Activated naive CD4-positive, alpha-beta T cell treated with anti-CD3 and anti-CD28 coated beads for 36 hours (primary cell): Measurements from ENCODE around the gene VSTM2L. TPM values are rescaled to one million over a fixed set of nuclear protein-coding genes. Genes with fewer than 3 reads are reported as not detected.

Source experiments
- CTCF ChIA-PET: fragments of 350-600 bp; sonication (Branson Sonifier 250); formaldehyde crosslinking; loops from one replicate; lab custom pipeline; 2021; ENCODE audit warnings: antibody characterized with exemption; lab: Charles Lee
- DNase-seq: peaks from one replicate; pipeline ENCODE4 v3.0.0-alpha.2; 2020
- H3K27ac Mint-ChIP-seq: one replicate; pipeline ENCODE4 v1.8.0; 2021; ENCODE audit warnings: mild to moderate bottlenecking, mixed read lengths
- H3K27me3 Mint-ChIP-seq: one replicate; pipeline ENCODE4 v1.8.0; 2021; ENCODE audit warnings: low read depth, mixed read lengths
- H3K36me3 Mint-ChIP-seq: one replicate; pipeline ENCODE4 v1.8.0; 2021; ENCODE audit warnings: low read depth, mixed read lengths
- H3K4me1 Mint-ChIP-seq: one replicate; pipeline ENCODE4 v1.8.0; 2021; ENCODE audit warnings: low read depth, mixed read lengths
- H3K4me3 Mint-ChIP-seq: one replicate; pipeline ENCODE4 v1.8.0; 2021; ENCODE audit warnings: mild to moderate bottlenecking, moderate library complexity, mixed read lengths
- H3K9me3 Mint-ChIP-seq: one replicate; pipeline ENCODE4 v1.8.0; 2021; ENCODE audit warnings: mixed read lengths
- intact Hi-C: fragments of 100-400 bp; cut with micrococcal nuclease; formaldehyde crosslinking; loops from one replicate; pipeline ENCODE4 v1.15.1; 2023
- total RNA-seq, 2 experiments: library from RNA; stranded (reverse); gene quantifications; one replicate each; pipeline ENCODE4 v1.2.3, GENCODE V29; 2021

VSTM2L gene
- total RNA-seq, 2 experiments from 2014 or later = not detected

- peaks cover 8% of the 10 kb centered on the region for H3K27me3 Mint-ChIP-seq
- H3K36me3 Mint-ChIP-seq = no peaks in the 10 kb centered on the region
- H3K4me3 Mint-ChIP-seq = no peak overlapping the region
- no peaks in the 10 kb centered on the region for H3K4me1 Mint-ChIP-seq
- CTCF ChIA-PET = no interaction called here
- DNase-seq = no peak
- intact Hi-C loops = no loop called here
- no peak overlapping the region for H3K27ac Mint-ChIP-seq
- no peaks in the 10 kb centered on the region for H3K9me3 Mint-ChIP-seq
Measured at GRCh38 chr20:37931153-37931922, 28.4 kb downstream of the VSTM2L start.

GRCh38 chr20:37932074-37932473, 29.1 kb downstream of the VSTM2L start:
- DNase-seq = no peak
- Mint-ChIP-seq H3K4me1 (no peaks in the 10 kb centered on the region), H3K9me3 (no peaks in the 10 kb centered on the region), H3K27me3 (peaks cover 8% of the 10 kb centered on the region), H3K36me3 (no peaks in the 10 kb centered on the region), H3K27ac (no peak overlapping the region), H3K4me3 (no peak overlapping the region)
- intact Hi-C loops = no loop called here
- CTCF ChIA-PET = no interaction called here

- Mint-ChIP-seq H3K36me3 (no peaks in the 10 kb centered on the region), H3K27ac (no peak overlapping the region), H3K27me3 (peaks cover 8% of the 10 kb centered on the region), H3K4me1 (no peaks in the 10 kb centered on the region), H3K4me3 (no peak overlapping the region), H3K9me3 (no peaks in the 10 kb centered on the region)
- intact Hi-C loops = no loop called here
- CTCF ChIA-PET = no interaction called here
- DNase-seq = no peak
Measured at GRCh38 chr20:37932919-37933318, 30.0 kb downstream of the VSTM2L start.

- Mint-ChIP-seq H3K4me1 (no peaks in the 10 kb centered on the region), H3K27me3 (peaks cover 7% of the 10 kb centered on the region), H3K36me3 (no peaks in the 10 kb centered on the region), H3K27ac (no peak overlapping the region), H3K9me3 (no peaks in the 10 kb centered on the region), H3K4me3 (no peak overlapping the region)
- intact Hi-C loops = no loop called here
- DNase-seq = no peak
- CTCF ChIA-PET = no interaction called here
Measured at GRCh38 chr20:37933786-37934633, 31.1 kb downstream of the VSTM2L start.

GRCh38 chr20:37934634-37935375, 31.9 kb downstream of the VSTM2L start:
- Mint-ChIP-seq H3K9me3 (no peaks in the 10 kb centered on the region), H3K27me3 (peaks cover 2% of the 10 kb centered on the region), H3K4me3 (no peak overlapping the region), H3K36me3 (no peaks in the 10 kb centered on the region), H3K27ac (no peak overlapping the region), H3K4me1 (no peaks in the 10 kb centered on the region)
- CTCF ChIA-PET = no interaction called here
- no peak for DNase-seq
- intact Hi-C loops = no loop called here

GRCh38 chr20:37935435-37935834, 32.5 kb downstream of the VSTM2L start:
- CTCF ChIA-PET = no interaction called here
- intact Hi-C loops = no loop called here
- H3K9me3 Mint-ChIP-seq = no peaks in the 10 kb centered on the region
- no peak for DNase-seq
- H3K27me3 Mint-ChIP-seq = peaks cover 1% of the 10 kb centered on the region
- H3K4me1 Mint-ChIP-seq = no peaks in the 10 kb centered on the region
- no peaks in the 10 kb centered on the region for H3K36me3 Mint-ChIP-seq
- H3K4me3 Mint-ChIP-seq = no peak overlapping the region
- H3K27ac Mint-ChIP-seq = no peak overlapping the region

- no peaks in the 10 kb centered on the region for H3K36me3 Mint-ChIP-seq
- H3K27me3 Mint-ChIP-seq = no peaks in the 10 kb centered on the region
- no peaks in the 10 kb centered on the region for H3K4me1 Mint-ChIP-seq
- H3K4me3 Mint-ChIP-seq = no peak overlapping the region
- H3K9me3 Mint-ChIP-seq = no peaks in the 10 kb centered on the region
- no peak overlapping the region for H3K27ac Mint-ChIP-seq
- CTCF ChIA-PET = no interaction called here
- no peak for DNase-seq
- intact Hi-C loops = no loop called here
Measured at GRCh38 chr20:37936041-37936440, 33.1 kb downstream of the VSTM2L start.

- Mint-ChIP-seq H3K36me3 (no peaks in the 10 kb centered on the region), H3K27me3 (no peaks in the 10 kb centered on the region), H3K9me3 (no peaks in the 10 kb centered on the region), H3K4me1 (no peaks in the 10 kb centered on the region), H3K4me3 (no peak overlapping the region), H3K27ac (no peak overlapping the region)
- no peak for DNase-seq
- intact Hi-C loops = no loop called here
- CTCF ChIA-PET = no interaction called here
Measured at GRCh38 chr20:37936451-37936850, 33.5 kb downstream of the VSTM2L start.

GRCh38 chr20:37937686-37938085, 34.8 kb downstream of the VSTM2L start:
- Mint-ChIP-seq H3K27me3 (no peaks in the 10 kb centered on the region), H3K4me1 (no peaks in the 10 kb centered on the region), H3K9me3 (no peaks in the 10 kb centered on the region), H3K27ac (no peak overlapping the region), H3K36me3 (no peaks in the 10 kb centered on the region), H3K4me3 (no peak overlapping the region)
- DNase-seq = no peak
- CTCF ChIA-PET = no interaction called here
- intact Hi-C loops = no loop called here

- H3K36me3 Mint-ChIP-seq = no peaks in the 10 kb centered on the region
- CTCF ChIA-PET = no interaction called here
- no peak overlapping the region for H3K4me3 Mint-ChIP-seq
- H3K27ac Mint-ChIP-seq = no peak overlapping the region
- H3K9me3 Mint-ChIP-seq = no peaks in the 10 kb centered on the region
- H3K27me3 Mint-ChIP-seq = no peaks in the 10 kb centered on the region
- no peaks in the 10 kb centered on the region for H3K4me1 Mint-ChIP-seq
- intact Hi-C loops = no loop called here
- DNase-seq = no peak
Measured at GRCh38 chr20:37938181-37938750, 35.3 kb downstream of the VSTM2L start.

- no peak overlapping the region for H3K27ac Mint-ChIP-seq
- H3K27me3 Mint-ChIP-seq = no peaks in the 10 kb centered on the region
- no peak for DNase-seq
- CTCF ChIA-PET = no interaction called here
- no peaks in the 10 kb centered on the region for H3K4me1 Mint-ChIP-seq
- intact Hi-C loops = no loop called here
- H3K36me3 Mint-ChIP-seq = no peaks in the 10 kb centered on the region
- H3K9me3 Mint-ChIP-seq = no peaks in the 10 kb centered on the region
- no peak overlapping the region for H3K4me3 Mint-ChIP-seq
Measured at GRCh38 chr20:37938954-37939353, 36.0 kb downstream of the VSTM2L start.
